HuH-7.5 (cell line): ENCODE data around the gene MTHFR.

Experiments used
- DNase-seq: peaks from one replicate; pipeline ENCODE4 v3.0.0; 2011; ENCODE audit warnings: low spot score

Gene MTHFR

DNA sequence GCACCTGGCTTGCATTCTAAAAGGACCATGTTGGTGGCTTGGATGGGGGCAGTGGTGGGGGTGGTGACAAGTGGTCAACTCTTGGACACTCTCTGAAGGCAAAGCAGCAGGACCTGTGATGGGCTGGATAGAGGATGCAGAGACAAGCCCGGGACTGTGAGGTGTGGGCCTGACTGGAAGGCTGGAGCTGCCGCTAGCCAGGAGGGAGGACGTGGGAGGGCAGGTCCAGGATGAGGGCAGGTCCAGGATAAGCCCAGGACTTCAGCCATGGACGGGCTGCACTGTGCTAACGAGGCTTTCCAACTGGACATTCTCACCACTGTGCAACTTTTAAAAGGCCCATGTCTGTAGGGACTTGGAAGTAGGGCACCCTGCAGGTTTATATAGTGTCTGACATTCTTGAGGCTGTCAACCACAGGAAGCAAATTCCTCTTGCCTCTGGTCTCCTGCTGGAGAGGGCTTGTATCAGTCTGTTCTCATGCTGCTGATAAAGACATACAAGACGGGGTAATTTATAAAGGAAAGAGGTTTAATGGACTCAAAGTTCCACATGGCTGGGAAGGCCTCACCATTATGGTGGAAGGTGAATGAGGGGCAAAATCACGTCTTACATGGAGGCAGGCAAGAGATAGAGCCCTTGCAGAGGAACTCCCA, 52.1 kb downstream of the MTHFR start:
- DNase-seq: no peak

- no peak for DNase-seq
Observed at GRCh38 chr1:11752359-11753088, 53.2 kb downstream of the MTHFR start.

DNA sequence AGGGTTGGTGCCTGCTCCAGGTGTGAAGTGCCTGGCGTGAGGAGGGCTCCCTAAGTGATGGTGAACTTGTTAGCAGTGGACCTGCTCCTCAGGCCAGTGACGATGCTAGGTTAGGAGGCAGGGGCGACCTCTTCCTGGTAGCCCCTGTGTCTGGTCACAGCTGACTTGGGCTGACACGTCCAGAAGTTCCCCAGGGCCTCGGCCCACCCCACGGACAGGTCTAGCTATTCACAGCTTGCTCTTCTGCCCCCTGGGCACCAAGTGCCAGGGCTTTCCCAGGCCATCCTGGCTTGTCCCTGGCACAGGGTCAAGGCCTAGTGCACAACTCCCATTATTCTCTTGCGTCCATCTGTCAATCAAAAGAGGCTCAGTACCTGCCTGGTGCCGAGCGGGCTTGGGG, 54.7 kb downstream of the MTHFR start:
- no peak for DNase-seq

DNA sequence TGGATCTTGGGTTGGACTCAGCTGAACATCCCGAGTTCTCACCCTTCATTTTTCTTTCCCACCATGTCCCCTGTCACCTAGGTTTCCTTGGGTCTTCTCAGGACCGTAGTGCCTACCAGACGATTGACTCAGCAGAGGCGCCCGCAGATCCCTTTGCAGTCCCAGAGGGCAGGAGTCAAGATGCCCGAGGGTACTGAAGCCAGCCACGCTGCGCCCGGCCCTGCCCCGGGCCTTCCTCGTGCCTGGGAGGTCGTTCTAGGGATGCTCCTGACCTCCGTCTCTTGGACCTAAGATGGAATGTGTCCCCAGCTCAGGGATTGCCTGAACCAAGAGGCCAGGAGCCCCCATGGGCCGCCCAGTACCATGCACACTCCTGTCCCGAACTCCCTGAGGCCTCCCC, 55.8 kb downstream of the MTHFR start:
- DNase-seq: no peak

GRCh38 chr1:11749203-11749689, 56.5 kb downstream of the MTHFR start:
- peak; percentile 41 for DNase-seq

GRCh38 chr1:11748294-11749202, 57.2 kb downstream of the MTHFR start:
- DNase-seq: no peak

DNA sequence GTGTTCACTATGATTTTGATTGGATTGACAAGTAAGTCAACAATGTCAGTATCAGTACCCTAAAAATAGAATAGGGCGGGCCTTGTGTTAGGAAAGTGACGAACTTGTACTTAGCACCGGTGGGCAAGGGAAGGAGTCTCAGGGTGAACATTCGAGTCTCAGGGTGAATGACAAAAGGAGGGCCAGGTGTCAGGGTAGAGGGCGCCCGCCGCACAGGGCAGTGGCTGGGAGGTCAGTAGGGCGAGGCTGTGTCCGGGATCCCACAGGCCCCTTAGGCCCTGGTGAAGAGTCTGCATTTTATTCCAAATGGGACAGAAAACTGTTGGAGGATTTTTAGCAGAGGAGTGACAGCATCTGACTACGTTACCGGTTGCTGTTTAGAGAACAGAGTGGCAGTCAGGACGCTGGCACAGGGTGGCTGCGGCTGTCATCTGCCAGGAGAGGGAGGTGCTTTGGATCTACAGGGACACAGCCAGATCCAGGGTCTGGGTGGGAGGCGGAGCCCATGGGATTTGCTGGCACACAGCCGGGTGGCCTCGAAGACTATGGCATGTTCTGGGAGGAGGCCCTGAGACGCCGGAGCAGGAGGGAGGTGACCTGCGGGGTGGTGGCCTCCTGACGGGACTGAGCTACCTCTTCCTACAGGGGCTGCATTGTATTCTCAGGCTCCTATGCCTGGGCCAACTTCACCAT, 58.8 kb downstream of the MTHFR start:
- DNase-seq: no peak

GRCh38 chr1:11746092-11746491, 59.7 kb downstream of the MTHFR start:
- no peak for DNase-seq

GRCh38 chr1:11744287-11744686, 61.5 kb downstream of the MTHFR start:
- no peak for DNase-seq

- no peak for DNase-seq
Observed at GRCh38 chr1:11741919-11742558, 63.7 kb downstream of the MTHFR start.

- no peak for DNase-seq
Observed at GRCh38 chr1:11741482-11741881, 64.3 kb downstream of the MTHFR start.

GRCh38 chr1:11740258-11741192, 65.2 kb downstream of the MTHFR start:
- no peak for DNase-seq

- no peak for DNase-seq
Observed at GRCh38 chr1:11738783-11739182, 67.0 kb downstream of the MTHFR start.

- no peak for DNase-seq
Observed at GRCh38 chr1:11738096-11738495, 67.7 kb downstream of the MTHFR start.

GRCh38 chr1:11736746-11737639, 68.8 kb downstream of the MTHFR start:
- peak; percentile 42 for DNase-seq

DNA sequence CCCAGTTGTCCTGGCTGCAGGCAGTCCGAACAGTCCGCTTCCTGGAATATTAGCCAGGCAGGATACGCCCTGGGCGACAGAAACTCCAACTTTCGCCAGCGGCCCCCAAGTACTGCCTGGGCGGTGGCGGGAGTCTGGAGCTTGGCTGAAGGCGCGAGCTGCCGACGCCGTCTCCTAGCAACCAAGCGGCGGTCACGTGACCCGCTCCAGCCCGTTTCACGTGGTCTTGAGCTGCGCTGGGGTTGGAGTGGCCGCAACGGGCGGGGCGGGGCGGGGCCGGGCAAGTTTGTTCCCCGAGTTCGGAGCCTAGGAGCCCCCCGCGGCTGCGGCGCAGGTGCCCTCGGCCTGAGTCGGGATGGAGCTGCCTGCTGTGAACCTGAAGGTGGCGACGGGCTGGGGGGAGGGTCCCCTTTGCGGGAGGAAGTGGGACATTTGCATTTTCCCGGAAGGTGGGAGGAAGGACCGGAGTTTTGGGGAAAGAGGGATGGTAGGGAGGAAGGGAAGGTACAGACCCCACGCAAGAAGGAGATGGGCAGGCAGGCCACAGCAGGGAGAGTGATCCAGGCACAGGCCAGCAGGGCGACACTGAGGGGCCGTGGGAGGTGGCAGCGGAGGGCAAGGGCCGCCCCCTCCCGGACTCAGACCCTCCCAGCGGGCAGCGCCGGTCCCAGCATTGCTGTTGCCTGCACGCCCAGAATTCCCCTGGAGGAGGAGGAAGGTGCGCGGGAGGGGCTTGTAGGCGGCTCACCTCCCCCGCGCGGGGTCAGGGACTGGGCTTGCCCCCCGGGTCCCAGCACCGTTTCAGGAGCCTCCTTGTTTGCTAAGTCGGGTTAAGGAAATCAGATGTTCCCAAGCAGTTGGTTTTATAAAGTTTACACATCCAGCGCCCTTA, 69.7 kb downstream of the MTHFR start, which contains the start of gene AGTRAP:
TSS of gene AGTRAP (plus strand) at position 283 of the 892 bp plus-strand sequence. CDS start at position 356, 73 bp downstream.
- peak; percentile 89 for DNase-seq
